Esophagus muscularis mucosa (tissue), 4 donors: Measurements from ENCODE around the gene IDNK.

Source experiments
- CTCF ChIP-seq, 3 experiments: fragments of 200-600 bp in 2 of 3; fragments of 450-650 bp in 1 of 3; sonication (generic) in 2 of 3; IDR thresholded peaks; one replicate each; pipeline ENCODE4 v1.5.1; 2017 to 2019; ENCODE audit warnings: antibody characterized with exemption in 3 of 3, mild to moderate bottlenecking in 2 of 3, moderate library complexity in 1 of 3
- EP300 ChIP-seq: sonication (generic); formaldehyde crosslinking; IDR thresholded peaks from one replicate; pipeline ENCODE4 v1.6.1; 2017; ENCODE audit warnings: antibody characterized with exemption
- POLR2A ChIP-seq: fragments of 450-650 bp; IDR thresholded peaks from one replicate; pipeline ENCODE4 v1.6.1; 2017; ENCODE audit warnings: antibody characterized with exemption, moderate library complexity, mild to moderate bottlenecking, low read depth
- POLR2AphosphoS5 ChIP-seq, 2 donors: sonication (generic); formaldehyde crosslinking; IDR thresholded peaks; one replicate each; pipeline ENCODE4 v1.6.1; 2017; ENCODE audit warnings: antibody characterized with exemption in 2 of 2

GRCh38 chr9:83636813-83637212 is 13.9 kb downstream of the IDNK start:
- TF ChIP-seq CTCF (IDR thresholded peaks at IDR 0.05) (no peak), POLR2A (no peak), POLR2AphosphoS5 (IDR thresholded peaks at IDR 0.05) (no peak), EP300 (no peak)
